Lung (tissue), 12 donors: ENCODE measurements around the gene SLC12A8. TPM values are rescaled to one million over a fixed set of nuclear protein-coding genes. Genes with fewer than 3 reads are reported as not detected.

Source experiments
- ATAC-seq: fragments of 200-7000 bp; cut with Tn5 transposase; one replicate; pipeline ENCODE4 v1.9.1; 2020; ENCODE audit warnings: moderate number of reproducible peaks; ENCODE audit not compliant: insufficient read depth, low FRiP score
- DNase-seq, 3 donors: peaks; one replicate each; pipeline ENCODE4 v3.0.0-alpha.2; 2013 to 2017
- H3K27ac ChIP-seq, 2 donors: one replicate each; pipeline ENCODE4 v1.5.1; 2013; ENCODE audit warnings: mild to moderate bottlenecking in 2 of 2, moderate library complexity in 2 of 2, control low read depth in 1 of 2, inconsistent platforms in 1 of 2, low read depth in 1 of 2, low read length in 1 of 2
- H3K27me3 ChIP-seq, 3 donors: one replicate each; pipeline ENCODE4 v1.5.1; 2013; ENCODE audit warnings: low read length in 2 of 3; ENCODE audit not compliant: control insufficient read depth in 3 of 3, insufficient read depth in 3 of 3
- H3K36me3 ChIP-seq, 4 donors: one replicate each; pipeline ENCODE4 v1.5.1; 2013; ENCODE audit warnings: low read length in 4 of 4, mild to moderate bottlenecking in 1 of 4, moderate library complexity in 1 of 4; ENCODE audit not compliant: control insufficient read depth in 4 of 4, insufficient read depth in 4 of 4
- H3K4me1 ChIP-seq, 5 donors: one replicate each; pipeline ENCODE4 v1.5.1; 2013; ENCODE audit warnings: low read length in 5 of 5, mild to moderate bottlenecking in 2 of 5, moderate library complexity in 1 of 5; ENCODE audit not compliant: control insufficient read depth in 5 of 5, insufficient read depth in 5 of 5
- H3K4me3 ChIP-seq: one replicate; pipeline ENCODE4 v1.5.1; 2013; ENCODE audit warnings: mild to moderate bottlenecking, control low read depth, moderate library complexity
- H3K9ac ChIP-seq, 2 donors: one replicate each; pipeline ENCODE4 v1.5.1; 2013; ENCODE audit warnings: low read length in 2 of 2, control low read depth in 1 of 2; ENCODE audit not compliant: insufficient read depth in 1 of 2
- H3K9me3 ChIP-seq, 4 donors: one replicate each; pipeline ENCODE4 v1.5.1; 2013; ENCODE audit warnings: low read length in 3 of 4, mild to moderate bottlenecking in 1 of 4, moderate library complexity in 1 of 4; ENCODE audit not compliant: control insufficient read depth in 4 of 4, insufficient read depth in 3 of 4
- CTCF ChIP-seq: IDR thresholded peaks from 2 replicates; pipeline ENCODE4 v1.5.1; 2012; ENCODE audit warnings: mild to moderate bottlenecking; ENCODE audit errors: control extremely low read depth, extremely low read depth
- WGBS, 2 donors: extraction: QIAGEN DNeasy Blood & Tissue Kit; methylation state at CpG; one replicate each; pipeline ENCODE4 v1.1.7; 2013; 5-methylcytosine and 5-hydroxymethylcytosine counted together
- polyA plus RNA-seq, 2 donors: library from polyadenylated mRNA; stranded (reverse); fragments of 200-250 nt; gene quantifications; one replicate each; pipeline ENCODE4 v1.2.1, GENCODE V29; 2013
- total RNA-seq, 2 donors: library from RNA; depleted of rRNA in 1 of 2; stranded (reverse); fragments of >200 nt in 1 of 2; gene quantifications; one replicate each; pipeline ENCODE4 v1.2.1, GENCODE V29; 2014 to 2021
- donor health status: control.
- donor health status: control.
- donor health status: Bipolar disorder and iron deficiency.
- donor health status: healthy.
- donor health status: DM: yes; HTN: yes; CAD: no.

Gene SLC12A8
- total and polyA plus RNA-seq, 4 donors: 3.1 to 9.8 (median 5.8) TPM

GRCh38 chr3:125126323-125126722 lies 86.2 kb downstream of the SLC12A8 start:
- H3K27ac ChIP-seq: peak overlapping the region in 1 of 2 donors; percentile 17
- no peaks in the 10 kb centered on the region for H3K9me3 ChIP-seq
- no peak overlapping the region for H3K4me3 ChIP-seq
- ATAC-seq: no peak
- H3K36me3 ChIP-seq: no peaks in the 10 kb centered on the region
- H3K9ac ChIP-seq: no peak overlapping the region
- TF ChIP-seq CTCF: no peak
- H3K27me3 ChIP-seq: no peaks in the 10 kb centered on the region
- 88 to 89% methylated on average over 2 of the region's 2 CpGs for WGBS, 2 donors
- DNase-seq: no peak
- H3K4me1 ChIP-seq: peaks cover 0 to 9% (median 3%) of the 10 kb centered on the region in 5 donors

GRCh38 chr3:125125821-125126245 lies 86.7 kb downstream of the SLC12A8 start:
- ATAC-seq (peak; percentile 16), DNase-seq (no peak)
- H3K4me1 ChIP-seq: peaks cover 0 to 11% (median 3%) of the 10 kb centered on the region in 5 donors
- TF ChIP-seq CTCF: no peak
- H3K9ac ChIP-seq: no peak overlapping the region
- 18 to 45% methylated on average over 6 of the region's 6 CpGs for WGBS, 2 donors
- peak overlapping the region in 1 of 2 donors; percentile 17 for H3K27ac ChIP-seq
- H3K9me3 ChIP-seq: no peaks in the 10 kb centered on the region
- H3K27me3 ChIP-seq: no peaks in the 10 kb centered on the region
- no peak overlapping the region for H3K4me3 ChIP-seq
- H3K36me3 ChIP-seq: no peaks in the 10 kb centered on the region

GRCh38 chr3:125123451-125124305 lies 88.9 kb downstream of the SLC12A8 start:
- WGBS, 2 donors: 86 to 88% methylated on average over 10 of the region's 10 CpGs
- no peak for TF ChIP-seq CTCF
- Histone ChIP-seq H3K9ac (no peak overlapping the region), H3K36me3 (no peaks in the 10 kb centered on the region), H3K27ac (no peak overlapping the region), H3K4me3 (no peak overlapping the region), H3K27me3 (no peaks in the 10 kb centered on the region), H3K9me3 (no peaks in the 10 kb centered on the region), H3K4me1 (peaks cover 0 to 20% (median 7%) of the 10 kb centered on the region in 5 donors)
- ATAC-seq (no peak), DNase-seq (no peak)
